Measurements from ENCODE around the gene ALAS2.
"Not testable (repeated sequence)": the region's sequence is repeated elsewhere in the genome, so short reads cannot be mapped to it uniquely, and the experiment has no call there.

The ALAS2 gene

GRCh38 chrX:55030271-55031205, at the start of gene ALAS2:
Gene ALAS2, minus strand, starts transcription at chrX:55030977. Its CDS starts 4,977 bp downstream, at chrX:55026000.
- no peak for DNase-seq (ENCODE audit: low read depth)

- no peak for DNase-seq (ENCODE audit: low read depth)
Measured at GRCh38 chrX:55074851-55075467, 44.2 kb upstream of the ALAS2 start, which contains the start of gene PAGE2B. Gene PAGE2B, plus strand, starts transcription at chrX:55075030. Its CDS starts 1,012 bp downstream, at chrX:55076042.

GRCh38 chrX:55072286-55072685, 41.5 kb upstream of the ALAS2 start:
- no peak for DNase-seq (ENCODE audit: low read depth)

GRCh38 chrX:55067180-55067579, 36.4 kb upstream of the ALAS2 start:
- DNase-seq (ENCODE audit: low read depth) = not testable (repeated sequence)

GRCh38 chrX:55057675-55058249, 27.0 kb upstream of the ALAS2 start:
- DNase-seq (ENCODE audit: low read depth) = no peak

GRCh38 chrX:55056820-55057674, 26.3 kb upstream of the ALAS2 start:
- no peak for DNase-seq (ENCODE audit: low read depth)

GRCh38 chrX:55050599-55050998, 19.8 kb upstream of the ALAS2 start:
- not testable (repeated sequence) for DNase-seq (ENCODE audit: low read depth)

- DNase-seq (ENCODE audit: low read depth) = no peak
Measured at GRCh38 chrX:55041514-55041913, 10.7 kb upstream of the ALAS2 start.

- no peak for DNase-seq (ENCODE audit: low read depth)
Measured at GRCh38 chrX:55039471-55039870, 8.7 kb upstream of the ALAS2 start.

GRCh38 chrX:55033429-55033828, 2.7 kb upstream of the ALAS2 start:
- DNase-seq (ENCODE audit: low read depth) = no peak

GRCh38 chrX:55029291-55029690, 1.5 kb downstream of the ALAS2 start:
- no peak for DNase-seq (ENCODE audit: low read depth)

- DNase-seq (ENCODE audit: low read depth) = no peak
Measured at GRCh38 chrX:55028611-55029010, 2.2 kb downstream of the ALAS2 start.

- DNase-seq (ENCODE audit: low read depth) = no peak
Measured at GRCh38 chrX:55028040-55028439, 2.7 kb downstream of the ALAS2 start.

- DNase-seq (ENCODE audit: low read depth) = no peak
Measured at GRCh38 chrX:55026840-55027239, 3.9 kb downstream of the ALAS2 start.

GRCh38 chrX:55026143-55026542, 4.6 kb downstream of the ALAS2 start:
- no peak for DNase-seq (ENCODE audit: low read depth)

GRCh38 chrX:55014897-55015299, 15.9 kb downstream of the ALAS2 start:
- DNase-seq (ENCODE audit: low read depth) = no peak

GRCh38 chrX:55011294-55011693, 19.5 kb downstream of the ALAS2 start:
- DNase-seq (ENCODE audit: low read depth) = no peak

GRCh38 chrX:55008571-55009358, 22.0 kb downstream of the ALAS2 start:
- no peak for DNase-seq (ENCODE audit: low read depth)

- DNase-seq (ENCODE audit: low read depth) = peak; percentile 27
Measured at GRCh38 chrX:55007656-55008055, 23.1 kb downstream of the ALAS2 start.

GRCh38 chrX:55006827-55007621, 23.8 kb downstream of the ALAS2 start:
- no peak for DNase-seq (ENCODE audit: low read depth)

All from non-pigmented ciliary epithelial cell (primary cell).